ENCODE data around the gene ADAMTS6.

- TF ChIP-seq FOXM1 (IDR thresholded peaks at IDR 0.05; ENCODE audit: borderline replicate concordance, low read depth): no peak
- TF ChIP-seq EP300 (IDR thresholded peaks at IDR 0.05; ENCODE audit: borderline replicate concordance): no peak
- TF ChIP-seq RAD21 (IDR thresholded peaks at IDR 0.05; ENCODE audit: low read depth): no peak
- no peak for TF ChIP-seq MAX (IDR thresholded peaks at IDR 0.05)
- peak; percentile 32; the same call in 1 of the 2 replicates for TF ChIP-seq NFIC (IDR thresholded peaks at IDR 0.05)
- no peak for TF ChIP-seq TEAD4 (IDR thresholded peaks at IDR 0.05)
- TF ChIP-seq REST (IDR thresholded peaks at IDR 0.05; ENCODE audit: low read depth): no peak
- TF ChIP-seq TCF12 (IDR thresholded peaks at IDR 0.05; ENCODE audit: low read depth): no peak
- TF ChIP-seq USF1 (IDR thresholded peaks at IDR 0.05): no peak
Measured at GRCh38 chr5:65292196-65292595, 189.5 kb downstream of the ADAMTS6 start.

Data from Ishikawa (cell line).